Breast epithelium (tissue), 3 donors: Measurements from ENCODE around the gene CAMK2B.

Experiments used
- CTCF ChIP-seq, 3 donors: fragments of 450-650 bp; IDR thresholded peaks; one replicate each; pipeline ENCODE4 v1.5.1; 2016 to 2017; ENCODE audit warnings: antibody characterized with exemption in 3 of 3, mild to moderate bottlenecking in 3 of 3, moderate library complexity in 3 of 3
- POLR2AphosphoS5 ChIP-seq, 3 donors: sonication (generic); formaldehyde crosslinking; IDR thresholded peaks; one replicate each; pipeline ENCODE4 v1.6.1; 2017; ENCODE audit warnings: antibody characterized with exemption in 3 of 3

GRCh38 chr7:44240983-44241510 is 84.3 kb downstream of the CAMK2B start:
- TF ChIP-seq CTCF (IDR thresholded peaks at IDR 0.05) (peak; percentile 19 to 76 (median 69)), POLR2AphosphoS5 (IDR thresholded peaks at IDR 0.05) (no peak)
